Heart right ventricle (tissue), 16 donors: ENCODE measurements around the gene NR2F2. TPM values are rescaled to one million over a fixed set of nuclear protein-coding genes. Genes with fewer than 3 reads are reported as not detected.

ENCODE experiments used
- ATAC-seq, 8 donors: fragments of 200-7000 bp; cut with Tn5 transposase; one replicate each; pipeline ENCODE4 v1.9.1; 2020; ENCODE audit warnings: mild to moderate bottlenecking in 8 of 8, moderate library complexity in 8 of 8, moderate number of reproducible peaks in 1 of 8
- DNase-seq, 2 donors: peaks; one replicate each; pipeline ENCODE4 v3.0.0-alpha.2; 2020
- H3K27ac ChIP-seq, 10 donors: fragments of 200-600 bp; sonication (generic) in 2 of 10; one replicate each; pipeline versions ENCODE4 v1.5.0 to v1.8.0; 2020 to 2022; ENCODE audit warnings: mild to moderate bottlenecking in 3 of 10
- H3K27me3 ChIP-seq, 7 donors: fragments of 200-600 bp; one replicate each; pipeline ENCODE4 v1.8.0; 2021 to 2022; ENCODE audit warnings: mild to moderate bottlenecking in 2 of 7
- H3K36me3 ChIP-seq, 9 donors: fragments of 200-600 bp; sonication (generic) in 1 of 9; one replicate each; pipeline versions ENCODE4 v1.5.0 to v1.8.0; 2020 to 2022; ENCODE audit warnings: mild to moderate bottlenecking in 2 of 9
- H3K4me1 ChIP-seq, 9 donors: fragments of 200-600 bp; sonication (generic) in 1 of 9; one replicate each; pipeline versions ENCODE4 v1.5.0 to v1.8.0; 2020 to 2022; ENCODE audit warnings: mild to moderate bottlenecking in 4 of 9
- H3K4me3 ChIP-seq, 10 donors: fragments of 200-600 bp; sonication (generic) in 2 of 10; one replicate each; pipeline versions ENCODE4 v1.5.0 to v1.8.0; 2020 to 2022; ENCODE audit warnings: mild to moderate bottlenecking in 7 of 10, moderate library complexity in 2 of 10
- H3K9me3 ChIP-seq, 11 donors: fragments of 200-600 bp in 10 of 11; sonication (generic) in 2 of 11; one replicate each; pipeline versions ENCODE4 v1.5.0 to v1.8.0; 2013 to 2022; ENCODE audit warnings: mild to moderate bottlenecking in 2 of 11, control low read depth in 1 of 11, moderate library complexity in 1 of 11
- CTCF ChIP-seq, 9 donors: fragments of 200-600 bp; sonication (generic) in 2 of 9; IDR thresholded peaks; one replicate each; pipeline versions ENCODE4 v1.5.0 to v1.8.0; 2021 to 2022; ENCODE audit warnings: antibody characterized with exemption in 9 of 9, mild to moderate bottlenecking in 5 of 9, moderate library complexity in 1 of 9
- WGBS, 2 donors: extraction: QIAGEN DNeasy Blood & Tissue Kit; methylation state at CpG; one replicate each; pipeline ENCODE4 v1.1.7; 2013; ENCODE audit warnings: inconsistent platforms in 1 of 2; 5-methylcytosine and 5-hydroxymethylcytosine counted together
- intact Hi-C, 10 donors: fragments of 100-400 bp; cut with DNase I; formaldehyde crosslinking; loops; one replicate each; pipeline versions ENCODE4 v1.11.1 to v1.14.2; 2022
- polyA plus RNA-seq, 2 donors: library from polyadenylated mRNA; stranded (reverse); fragments of 200-250 nt; gene quantifications; one replicate each; pipeline ENCODE4 v1.2.3, GENCODE V29; 2013
- total RNA-seq, 10 donors: library from RNA; stranded (reverse); fragmentation: NEBNext Ultra II Directional in 3 of 10; extraction: Animal tissue kit (Norgen Biotek cat#: 25700) in 3 of 10; gene quantifications; one replicate each; pipeline versions ENCODE4 v1.2.1 to v1.2.4, GENCODE V29; 2021 to 2023
- donor health status: Arrhythmogenic right ventricular cardiomyopathy.
- donor health status: ischemic (EF 13 %, LVEDD 7.1; RV severe dilation, severe dysfunction).
- donor health status: healthy with polysubstance abuse.
- donor health status: DM: no; HTN: yes; CAD: no.
- donor health status: DM: no; HTN: no; CAD: no.
- donor health status: ischemic (EF 25% LVEDD 6.9; RV normal size, moderate dysfunction).
- donor health status: ischemic (EF 25% LVEDD 5.7; RV mildly dilated, moderate dysfunction).
- donor health status: healthy.
- donor health status: DM: yes; HTN: yes; CAD: no.
- donor health status: Ischemic cardiomyopathy.
- donor health status: ischemic (EF 35%, LVEDD 5.7; RV mildly dilated, moderate dysfunction).
- donor health status: nonischemic (EF 11% LVEDD 7.7; RV severe dilation, severe dysfunction).
- donor health status: DM: yes; HTN: yes; CAD: no.
- donor health status: PGD.
- donor health status: ischemic (EF 29% LVEDD 5.4; RV normal size, mild dysfunction).
- donor health status: nonischemic (EF 23%, LVEDD 6.1; RV moderate dilation, normal function).

Gene NR2F2
- total and polyA plus RNA-seq, 12 donors, result 8.2 to 31.7 (median 16.1) TPM

DNA sequence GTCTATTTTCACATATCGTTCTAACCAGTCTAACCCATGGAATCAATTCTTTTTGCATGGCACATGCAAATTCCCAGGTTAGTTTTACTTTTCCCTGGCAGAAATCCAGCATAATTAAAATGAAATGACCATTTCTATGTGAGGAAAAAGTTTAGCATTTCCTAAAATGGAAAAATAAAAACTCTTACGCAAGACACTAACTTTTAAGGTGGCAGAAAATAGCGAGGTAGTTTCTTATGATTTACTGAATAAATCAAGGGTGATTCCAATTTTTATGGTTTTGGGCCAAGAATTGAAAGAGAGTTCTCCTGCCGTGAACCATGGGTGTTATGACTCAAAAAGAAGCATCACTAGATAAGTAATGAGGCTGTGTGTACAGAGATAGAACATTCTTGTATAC, 32.7 kb upstream of the NR2F2 start:
- H3K4me3 ChIP-seq, result no peak overlapping the region
- H3K4me1 ChIP-seq, result no peaks in the 10 kb centered on the region
- no peak for TF ChIP-seq CTCF (IDR thresholded peaks at IDR 0.05)
- intact Hi-C loops, result no loop called here
- H3K27me3 ChIP-seq, result no peaks in the 10 kb centered on the region
- no peak overlapping the region for H3K27ac ChIP-seq
- 84 to 95% methylated on average over 4 of the region's 4 CpGs for WGBS, 2 donors
- H3K36me3 ChIP-seq, result peaks cover 0 to 5% (median 0%) of the 10 kb centered on the region in 9 donors
- no peak for DNase-seq
- no peak for ATAC-seq
- peaks cover 0 to 24% (median 17%) of the 10 kb centered on the region in 11 donors for H3K9me3 ChIP-seq

DNA sequence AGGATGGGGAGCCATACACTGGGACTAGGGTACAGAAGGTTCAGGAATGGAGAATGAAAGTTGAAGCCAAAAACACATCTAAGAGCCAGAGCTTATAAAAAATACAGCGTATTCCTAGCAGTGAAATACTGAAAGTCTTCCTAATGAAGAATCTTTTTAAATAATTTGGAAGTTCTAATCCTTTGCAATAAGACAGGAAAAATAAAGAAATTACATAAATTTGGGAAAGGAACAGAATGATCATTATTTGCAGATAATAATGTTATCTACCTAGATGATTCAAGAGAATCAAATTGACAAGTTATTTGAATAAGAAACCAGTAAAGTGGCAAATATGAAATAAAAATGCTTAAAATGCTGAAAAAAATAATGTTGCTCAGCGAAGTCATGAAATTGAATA, 32.3 kb upstream of the NR2F2 start:
- Histone ChIP-seq H3K4me1 (no peaks in the 10 kb centered on the region), H3K4me3 (no peak overlapping the region), H3K36me3 (peaks cover 0 to 5% (median 0%) of the 10 kb centered on the region in 9 donors), H3K27me3 (no peaks in the 10 kb centered on the region), H3K9me3 (peaks cover 0 to 24% (median 17%) of the 10 kb centered on the region in 11 donors), H3K27ac (no peak overlapping the region)
- no peak for TF ChIP-seq CTCF (IDR thresholded peaks at IDR 0.05)
- intact Hi-C loops, result no loop called here
- ATAC-seq (no peak), DNase-seq (no peak)
- 93 to 94% methylated on average over 2 of the region's 2 CpGs for WGBS, 2 donors

DNA sequence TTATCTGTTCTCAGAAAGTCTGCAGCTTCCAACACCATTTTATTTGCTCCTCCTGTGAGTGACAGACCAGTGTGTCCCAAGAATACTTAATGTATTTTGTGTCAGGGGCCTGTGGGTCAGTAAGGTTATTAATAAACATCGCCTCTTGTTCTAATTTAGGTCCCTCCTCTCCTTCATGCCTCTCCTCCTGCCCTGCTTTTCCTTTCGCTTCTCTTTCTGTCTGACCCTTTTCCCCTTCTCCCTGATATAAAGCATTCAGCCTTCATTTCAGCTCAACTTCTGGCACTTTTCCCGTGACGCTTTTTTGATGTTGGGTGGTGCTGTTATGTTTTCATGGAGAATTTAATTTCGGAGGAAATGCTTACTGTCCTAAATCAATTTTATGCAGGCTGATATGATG, 29.7 kb upstream of the NR2F2 start:
- Histone ChIP-seq H3K36me3 (peaks cover 0 to 5% (median 0%) of the 10 kb centered on the region in 9 donors), H3K9me3 (peaks cover 0 to 24% (median 17%) of the 10 kb centered on the region in 11 donors), H3K27me3 (no peaks in the 10 kb centered on the region), H3K4me3 (no peak overlapping the region), H3K4me1 (no peaks in the 10 kb centered on the region), H3K27ac (peak overlapping the region in 2 of 10 donors; percentile 0 to 21)
- TF ChIP-seq CTCF (IDR thresholded peaks at IDR 0.05), result no peak
- peak in 1 of 8 donors; percentile 61 for ATAC-seq
- no peak for DNase-seq
- intact Hi-C loops, result no loop called here
- WGBS, 2 donors, result 47 to 53% methylated on average over 5 of the region's 5 CpGs

GRCh38 chr15:96303503-96304056, 26.9 kb upstream of the NR2F2 start:
- ATAC-seq, result no peak
- Histone ChIP-seq H3K4me3 (no peak overlapping the region), H3K27ac (no peak overlapping the region)

More at GRCh38 chr15:96303503-96304056, 26.9 kb upstream of the NR2F2 start:
- peaks cover 0 to 10% (median 3%) of the 10 kb centered on the region in 11 donors for H3K9me3 ChIP-seq
- peaks cover 0 to 9% (median 0%) of the 10 kb centered on the region in 9 donors for H3K4me1 ChIP-seq
- H3K27me3 ChIP-seq, result no peaks in the 10 kb centered on the region
- H3K36me3 ChIP-seq, result peaks cover 0 to 4% (median 0%) of the 10 kb centered on the region in 9 donors
- no peak for DNase-seq
- no peak for TF ChIP-seq CTCF (IDR thresholded peaks at IDR 0.05)
- WGBS, 2 donors, result 89% methylated on average over 9 of the region's 9 CpGs
- intact Hi-C loops, result no loop called here
